ENCODE results near the gene DAPK1.
A peak's percentile ranks its signal among the peaks of the same experiment; 100 is the strongest.

Gene DAPK1

GRCh38 chr9:87650611-87651295, 153.1 kb downstream of the DAPK1 start:
- no peak for DNase-seq

GRCh38 chr9:87651431-87651830, 153.8 kb downstream of the DAPK1 start:
- no peak for DNase-seq

DNA sequence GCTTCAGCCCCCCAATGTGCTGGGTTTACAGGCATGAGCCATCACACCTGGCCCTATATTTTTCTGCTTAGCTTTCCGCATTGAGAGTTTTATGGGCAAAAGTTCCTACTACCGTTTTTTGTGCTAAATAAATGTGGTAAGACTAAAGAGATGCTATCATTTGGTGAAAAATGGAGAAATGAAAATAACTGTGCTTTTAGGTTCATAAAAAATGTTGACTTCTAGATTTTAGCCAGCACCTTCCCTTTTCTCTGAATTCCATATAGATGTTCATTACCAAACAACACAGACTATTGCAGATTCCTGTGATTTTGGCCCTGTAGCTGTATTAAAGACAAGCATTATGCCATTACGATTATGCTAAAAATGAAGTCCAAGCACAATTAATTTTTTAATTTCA, 156.3 kb downstream of the DAPK1 start:
- no peak for DNase-seq

DNA sequence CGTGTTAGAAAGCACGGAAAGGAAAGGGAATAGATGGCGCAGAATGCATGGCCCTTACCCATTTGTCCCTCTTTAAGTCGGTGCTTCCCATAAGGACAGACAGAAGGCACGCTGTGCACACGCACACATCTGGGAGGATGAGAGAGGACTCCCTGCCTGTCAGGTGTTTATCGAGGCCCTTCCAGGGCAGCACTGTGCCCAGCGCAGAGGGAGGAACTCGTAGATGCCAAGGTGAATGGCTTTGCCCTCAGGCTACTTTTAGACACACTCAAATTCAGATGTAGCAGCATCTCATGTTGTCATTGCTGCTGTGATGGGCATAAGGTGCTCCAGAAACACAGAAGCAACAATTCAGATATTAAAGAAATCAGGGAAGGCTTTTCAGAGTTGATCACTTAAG, 158.1 kb downstream of the DAPK1 start:
- no peak for DNase-seq

GRCh38 chr9:87656485-87656884, 158.8 kb downstream of the DAPK1 start:
- DNase-seq, result no peak

GRCh38 chr9:87657190-87657589, 159.5 kb downstream of the DAPK1 start:
- no peak for DNase-seq

- no peak for DNase-seq
Observed at GRCh38 chr9:87657893-87658292, 160.2 kb downstream of the DAPK1 start.

DNA sequence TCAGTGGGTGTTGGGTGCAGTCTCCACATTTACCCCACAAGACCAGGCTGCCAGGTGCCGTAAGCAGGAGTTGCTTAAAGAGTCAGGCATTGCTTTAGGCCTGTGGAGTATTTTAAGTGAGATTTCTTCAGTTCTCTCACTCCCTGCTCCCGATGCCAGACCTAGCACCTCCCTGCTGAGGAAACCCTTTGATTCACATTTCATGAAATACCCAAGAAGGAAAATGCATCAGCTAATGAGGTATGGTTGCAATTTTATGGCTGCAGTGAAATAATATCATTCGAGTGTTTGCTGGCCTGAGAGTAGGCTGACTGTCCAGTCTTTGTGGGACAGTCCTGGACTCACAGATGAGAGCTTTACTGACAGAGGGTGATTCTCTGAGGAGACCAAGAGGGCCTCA, 160.8 kb downstream of the DAPK1 start:
- DNase-seq, result no peak

- no peak for DNase-seq
Observed at GRCh38 chr9:87659534-87660419, 162.1 kb downstream of the DAPK1 start.

DNA sequence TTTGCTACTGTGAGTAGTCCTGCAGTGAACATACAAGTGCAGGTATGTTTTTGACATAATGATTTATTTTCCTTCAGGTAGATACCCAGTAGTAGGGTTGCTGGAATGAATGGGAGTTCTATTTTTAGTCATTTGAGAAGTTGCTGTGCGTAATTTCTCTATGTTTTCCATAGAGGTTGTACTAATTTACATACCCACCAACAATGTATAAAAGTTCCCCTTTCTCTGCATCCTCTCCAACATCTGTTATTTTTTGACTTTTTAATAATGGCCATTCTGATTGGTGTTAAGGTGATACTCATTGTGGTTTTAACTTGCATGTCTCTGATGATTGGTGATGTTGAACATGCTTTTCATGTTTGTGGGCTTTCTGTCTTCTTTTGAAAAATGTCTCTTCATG, 163.6 kb downstream of the DAPK1 start:
- no peak for DNase-seq

- peak; percentile 52 to 71 for DNase-seq
Observed at GRCh38 chr9:87662808-87663528, 165.3 kb downstream of the DAPK1 start.

GRCh38 chr9:87663556-87663955, 165.9 kb downstream of the DAPK1 start:
- DNase-seq, result no peak

DNA sequence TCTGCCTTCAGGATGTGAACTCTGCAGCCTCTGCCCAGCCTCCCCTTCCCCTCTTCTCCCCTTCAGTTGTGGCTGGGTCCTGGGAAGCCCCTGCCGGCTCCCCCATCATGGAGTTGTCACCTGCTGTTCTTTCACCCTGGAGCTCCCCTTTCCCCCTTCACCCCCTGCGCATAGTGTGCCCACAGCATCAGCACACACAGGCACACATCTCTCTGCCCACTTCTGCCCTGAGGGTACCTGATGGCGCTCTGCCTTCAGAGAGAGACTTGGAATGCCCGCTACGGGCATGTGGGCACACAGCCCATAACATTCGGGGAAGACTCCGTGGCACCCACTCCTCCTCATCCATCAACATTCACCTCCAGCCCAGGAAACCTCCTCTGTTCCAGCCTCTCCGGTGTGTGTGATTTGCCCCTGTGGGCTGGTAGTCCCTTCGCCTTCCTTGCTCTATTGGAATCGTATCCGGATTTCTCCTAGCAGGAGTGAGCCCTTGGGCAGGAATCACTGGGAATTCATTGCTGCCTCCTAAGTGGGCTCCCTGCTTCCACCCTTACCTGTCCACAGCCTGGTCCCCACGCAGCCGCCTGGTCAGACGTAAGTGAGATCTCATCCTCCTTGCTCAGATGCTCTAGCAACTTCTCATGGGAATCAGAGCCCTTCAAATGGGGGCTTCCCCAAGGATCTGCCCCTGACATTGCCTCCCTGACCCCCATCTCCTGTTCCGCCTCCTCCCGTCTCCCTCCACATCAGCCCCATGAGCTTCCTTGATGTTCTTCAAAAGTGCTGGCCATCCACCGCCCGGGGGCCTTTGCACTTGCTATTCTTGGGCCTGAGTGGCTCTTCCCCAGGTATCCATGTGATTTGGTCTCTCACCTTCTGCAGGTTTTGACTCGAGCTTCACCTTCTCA, 166.7 kb downstream of the DAPK1 start:
- no peak for DNase-seq

- no peak for DNase-seq
Observed at GRCh38 chr9:87665505-87665904, 167.8 kb downstream of the DAPK1 start.

DNA sequence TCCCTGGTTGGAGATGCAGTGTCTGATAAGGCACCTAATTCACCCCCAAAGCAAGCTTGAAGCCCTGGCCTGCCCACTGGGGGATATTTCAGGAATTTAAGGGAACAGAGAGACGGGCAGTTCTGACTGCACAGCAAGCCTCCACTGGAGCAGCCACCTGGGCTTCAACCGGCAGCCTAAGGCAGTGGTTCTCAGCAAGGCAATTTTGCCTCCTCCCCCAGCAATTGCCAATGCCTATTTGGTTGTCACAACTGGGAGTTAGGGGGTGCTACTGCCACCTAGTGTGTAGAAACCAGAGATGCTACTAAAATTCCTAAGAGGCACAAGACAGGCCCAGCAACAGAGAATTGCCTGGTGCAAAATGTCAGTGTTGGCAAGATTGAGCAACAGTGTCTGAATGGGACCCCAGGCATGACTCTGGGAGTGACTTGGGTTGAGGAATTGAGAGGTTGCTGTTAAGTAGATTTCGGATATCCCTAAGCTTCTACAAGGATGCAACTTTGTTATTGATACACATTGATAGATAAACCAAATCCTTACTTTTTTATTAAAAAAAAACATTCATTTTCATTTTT, 169.6 kb downstream of the DAPK1 start:
- DNase-seq, result peak; percentile 83 to 88

DNA sequence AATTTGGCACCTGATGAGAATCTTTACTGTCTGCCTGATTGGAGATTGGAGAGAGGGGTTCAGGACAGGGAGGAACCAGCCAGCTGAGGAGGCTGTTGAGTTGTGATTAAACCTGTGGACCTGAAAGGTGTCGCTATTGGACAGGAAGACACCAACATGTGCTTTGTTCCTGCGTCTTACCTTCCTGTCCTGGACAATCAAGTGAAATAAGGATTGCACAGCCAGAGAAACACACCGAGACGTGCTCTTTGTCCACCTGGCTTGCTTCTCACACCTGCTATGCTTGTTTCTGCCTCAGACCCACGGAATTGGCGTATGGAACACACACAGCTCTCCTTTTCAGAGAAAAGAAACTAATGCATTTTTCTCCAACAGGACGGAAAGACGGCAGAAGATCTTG, 170.6 kb downstream of the DAPK1 start:
- no peak for DNase-seq

DNA sequence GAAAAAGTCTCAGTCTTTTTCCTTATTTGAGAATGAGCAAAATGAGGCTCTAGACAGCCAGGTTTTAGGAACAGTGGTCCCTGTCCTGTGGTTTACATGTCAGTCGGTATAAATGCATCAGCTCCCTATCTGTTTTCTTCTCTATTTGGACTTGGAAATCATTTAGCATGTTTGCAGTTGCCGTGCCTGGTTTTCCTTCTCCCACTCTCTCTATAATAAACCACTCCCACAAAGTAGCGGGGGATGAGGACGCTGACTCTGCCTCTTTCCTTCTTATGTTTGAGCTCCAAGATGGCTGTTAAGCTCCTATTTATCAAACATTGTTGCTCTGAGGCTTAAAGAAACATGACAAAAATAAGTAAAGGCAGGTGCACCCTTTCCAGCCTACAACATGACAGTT, 171.1 kb downstream of the DAPK1 start:
- no peak for DNase-seq

DNA sequence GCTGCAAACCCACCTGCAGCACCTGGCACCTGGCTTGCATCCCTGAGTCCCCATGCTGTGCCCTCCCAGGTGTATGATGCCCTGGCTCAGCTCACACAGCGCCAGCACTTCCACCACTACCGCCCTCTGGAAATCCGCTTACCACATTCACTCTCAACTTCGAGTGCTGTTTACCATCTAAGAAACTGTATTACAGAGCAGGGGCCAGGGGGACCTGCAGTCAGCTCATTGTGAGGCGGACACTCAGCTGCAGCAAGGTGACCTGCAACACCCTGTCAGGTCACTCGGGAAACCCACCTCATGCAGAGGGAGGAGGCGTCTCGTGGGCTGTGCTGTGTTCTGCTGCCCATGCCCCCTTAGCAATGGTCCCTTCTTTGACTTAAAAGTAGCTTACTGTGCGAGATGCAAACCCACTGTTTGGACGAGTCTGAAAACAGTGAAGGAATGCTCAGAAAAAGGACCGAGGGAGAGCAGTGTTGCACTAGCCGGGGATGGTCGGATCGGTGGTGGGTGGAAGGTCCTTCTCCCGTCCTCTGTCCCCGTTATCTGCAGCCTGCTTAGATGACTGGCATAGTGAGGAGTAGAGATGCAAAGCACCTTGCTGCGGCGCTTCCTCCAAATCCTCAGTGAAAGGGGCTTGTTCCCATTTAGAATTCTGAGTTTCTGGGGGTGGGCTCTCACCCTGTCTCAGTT, 173.1 kb downstream of the DAPK1 start:
- DNase-seq, result no peak

DNA sequence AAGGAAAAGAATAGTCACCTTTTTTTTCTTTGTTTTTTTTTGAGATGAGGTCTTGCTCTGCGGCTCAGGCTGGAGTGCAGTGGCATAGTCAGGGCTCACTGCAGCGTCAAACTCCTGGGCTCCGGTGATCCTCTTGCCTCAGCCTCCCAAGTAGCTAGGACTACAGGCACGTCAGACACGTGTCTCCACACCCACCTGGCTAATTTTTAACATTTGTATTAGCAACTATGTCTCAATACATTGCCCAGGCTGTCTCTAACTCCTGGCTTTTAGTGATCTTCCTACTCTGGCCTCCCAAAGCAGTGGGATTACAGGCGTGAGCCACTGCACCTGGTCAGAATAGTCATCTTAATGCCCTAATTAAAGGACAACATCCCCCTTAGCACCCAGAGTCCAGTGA, 173.8 kb downstream of the DAPK1 start:
- DNase-seq, result no peak

GRCh38 chr9:87671925-87672324, 174.3 kb downstream of the DAPK1 start:
- no peak for DNase-seq

- no peak for DNase-seq
Observed at GRCh38 chr9:87672586-87672985, 174.9 kb downstream of the DAPK1 start.
